GM15510 (cell line): ENCODE results near the gene SERPINE1.

Experiments
- POLR2A ChIP-seq: IDR thresholded peaks from 3 replicates; pipeline ENCODE4 v1.6.1; 2011; ENCODE audit warnings: borderline replicate concordance; ENCODE audit not compliant: insufficient read length; ENCODE audit errors: extremely low read depth

Gene SERPINE1

GRCh38 chr7:101162551-101163278 is 35.8 kb downstream of the SERPINE1 start:
- no peak for TF ChIP-seq POLR2A

DNA sequence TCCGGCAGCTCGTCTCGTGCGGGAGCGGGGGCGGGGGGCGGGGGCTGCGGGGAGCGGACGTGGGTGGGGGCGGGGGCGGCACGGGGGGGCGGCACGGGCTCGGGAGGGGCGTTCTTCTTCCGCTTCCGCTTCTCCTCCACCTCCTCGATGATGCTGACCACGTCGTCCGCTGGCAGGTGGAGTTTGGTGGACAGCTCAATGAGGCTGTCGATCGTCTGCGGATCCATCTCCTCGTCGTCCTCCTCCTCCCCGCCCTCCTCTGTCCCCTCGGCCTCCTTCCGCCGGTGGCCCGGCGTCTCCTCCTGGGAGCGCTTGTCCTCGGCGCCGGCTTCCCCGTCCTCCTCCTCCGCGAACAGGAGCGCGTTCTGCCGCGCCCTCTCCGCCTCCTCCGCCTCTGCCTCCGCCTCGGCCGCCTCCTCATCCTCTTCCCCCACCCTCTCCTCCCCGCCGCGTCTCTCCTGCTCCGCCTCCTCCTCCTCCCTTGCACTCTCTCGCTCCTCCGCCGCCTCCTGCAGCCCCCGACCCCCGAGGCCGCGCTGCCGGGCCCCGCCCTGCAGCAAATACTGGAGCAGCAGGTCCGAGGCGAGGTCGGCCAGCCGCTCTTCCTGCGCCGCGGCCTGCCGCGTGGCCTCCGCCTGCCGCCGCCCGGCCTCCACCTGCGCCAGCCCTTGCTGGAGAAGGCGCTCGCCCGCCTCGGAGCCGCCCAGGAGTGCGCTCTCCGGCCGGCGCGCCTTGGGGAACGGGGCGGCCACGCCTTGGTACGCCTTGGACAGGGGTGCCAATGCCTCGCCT is 36.6 kb downstream of the SERPINE1 start:
- TF ChIP-seq POLR2A: peak; percentile 7

- no peak for TF ChIP-seq POLR2A
These were observed 37.4 kb downstream of the SERPINE1 start for GRCh38 chr7:101164071-101164840.

DNA sequence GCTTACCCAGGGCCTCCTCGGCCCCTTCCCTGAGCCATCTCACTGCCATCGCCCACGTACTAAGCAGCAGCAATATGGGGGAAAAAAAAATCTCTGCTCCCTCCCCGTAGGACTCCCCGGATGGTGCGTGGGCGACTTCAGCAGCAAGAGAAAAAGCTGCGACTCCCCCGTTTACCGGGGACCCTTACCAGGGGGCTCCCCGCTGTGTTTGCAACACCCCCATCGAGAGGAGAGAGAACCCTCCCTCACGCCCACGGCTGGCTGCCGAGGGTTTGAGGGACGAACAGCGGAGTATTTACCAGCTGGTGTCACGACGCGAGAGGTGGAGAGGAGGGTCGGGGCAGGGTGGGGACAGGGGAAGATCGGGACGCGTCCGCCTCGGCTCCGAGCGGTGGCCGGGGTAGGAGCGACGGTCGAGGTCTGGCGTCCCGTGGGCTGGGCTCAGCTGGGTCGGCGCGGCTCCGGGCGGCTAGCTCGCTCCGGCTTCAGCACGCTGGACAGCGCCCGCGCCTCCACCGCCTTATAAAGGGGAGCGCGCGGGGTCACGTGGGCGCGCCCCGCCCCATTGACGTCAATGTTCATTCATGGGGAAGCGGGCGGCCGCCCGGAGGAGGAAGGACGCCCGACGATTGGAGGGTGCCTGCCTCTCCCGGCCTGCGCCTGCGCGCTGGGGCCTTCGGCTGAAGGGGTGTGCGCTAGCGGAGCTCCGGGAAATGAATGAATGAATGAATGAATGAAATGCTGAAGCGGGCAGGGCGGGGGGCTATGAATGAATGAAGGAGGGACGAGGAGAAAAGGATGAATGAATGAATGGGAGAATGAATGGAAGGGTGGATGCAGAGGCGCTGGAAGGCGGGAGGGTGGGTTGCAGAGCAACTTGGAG is 38.4 kb downstream of the SERPINE1 start, which contains the start of gene VGF:
VGF (minus strand) TSS at position 495 of the 883 bp plus-strand sequence. CDS start 726 bp downstream, outside the sequence.
- TF ChIP-seq POLR2A: no peak

DNA sequence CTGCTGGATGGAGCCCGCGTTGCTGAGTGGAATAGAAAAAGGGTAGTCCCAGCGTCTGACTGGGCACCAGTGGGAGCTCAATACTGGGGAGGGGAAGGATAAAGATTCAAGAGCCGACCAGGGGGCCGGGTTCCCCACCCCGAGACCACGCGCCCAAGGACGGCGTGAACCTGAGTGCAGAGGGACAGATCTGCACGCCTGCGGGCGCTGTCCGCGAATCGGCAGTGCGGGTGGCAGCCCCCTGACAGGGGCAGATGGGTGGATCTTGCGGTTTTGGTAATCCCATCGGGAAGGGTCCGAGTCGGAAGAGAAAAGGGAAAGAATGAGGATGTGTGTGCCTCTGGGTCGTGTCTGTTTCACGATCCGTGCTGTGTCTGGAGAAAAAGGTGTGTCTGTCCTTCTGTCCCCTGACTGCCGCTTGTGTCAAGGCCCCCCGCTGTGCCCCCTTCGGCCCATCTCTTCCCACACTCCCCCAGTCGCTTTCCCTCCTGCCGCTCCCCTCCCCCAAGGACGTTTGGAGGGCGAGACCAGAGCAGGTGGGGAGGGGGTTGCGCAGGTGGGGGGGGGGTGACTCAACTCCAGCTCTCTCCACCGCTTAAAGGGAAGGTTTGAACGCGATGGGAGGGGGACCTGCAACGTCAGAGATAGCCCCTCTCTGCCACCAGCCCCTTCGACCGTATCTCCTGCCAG is 39.2 kb downstream of the SERPINE1 start:
- TF ChIP-seq POLR2A: no peak

GRCh38 chr7:101166648-101166908 is 39.7 kb downstream of the SERPINE1 start:
- TF ChIP-seq POLR2A: no peak

DNA sequence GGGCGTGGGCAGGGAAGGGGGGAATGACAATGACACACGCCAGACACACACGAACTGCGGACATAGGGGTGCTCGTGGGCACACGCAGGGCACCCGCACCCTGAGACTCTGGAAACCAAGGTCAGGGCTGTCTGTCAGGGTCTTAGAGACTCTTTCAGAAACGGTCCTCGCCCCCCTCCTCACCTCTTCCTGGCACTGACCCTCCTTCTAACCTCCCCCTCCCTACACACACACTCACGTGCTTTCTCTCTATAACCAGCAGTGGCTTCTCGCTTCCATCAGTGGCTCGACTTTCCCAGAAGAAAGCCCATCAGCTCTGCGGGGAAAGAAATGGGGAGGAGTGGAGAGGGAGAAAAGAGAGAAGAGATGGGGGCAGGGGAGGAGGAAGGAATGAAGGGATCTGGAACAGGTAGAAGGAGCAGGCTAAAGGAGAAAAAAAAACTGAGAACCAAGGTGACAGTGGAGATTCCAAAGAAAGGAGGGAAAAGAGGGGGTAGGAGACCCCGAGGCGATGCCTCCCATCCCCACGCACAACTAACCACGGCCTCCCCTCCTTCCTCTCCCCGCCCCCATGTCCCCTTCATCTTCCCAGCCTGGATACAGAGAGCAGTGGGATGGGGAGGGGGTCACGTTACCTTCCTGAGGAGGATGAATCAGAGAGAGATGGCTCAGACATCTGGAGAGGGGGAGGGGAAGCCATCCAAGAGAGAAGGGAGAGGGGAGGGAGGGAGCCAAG is 40.2 kb downstream of the SERPINE1 start:
- no peak for TF ChIP-seq POLR2A

GRCh38 chr7:101167645-101168411 is 40.9 kb downstream of the SERPINE1 start:
- no peak for TF ChIP-seq POLR2A

DNA sequence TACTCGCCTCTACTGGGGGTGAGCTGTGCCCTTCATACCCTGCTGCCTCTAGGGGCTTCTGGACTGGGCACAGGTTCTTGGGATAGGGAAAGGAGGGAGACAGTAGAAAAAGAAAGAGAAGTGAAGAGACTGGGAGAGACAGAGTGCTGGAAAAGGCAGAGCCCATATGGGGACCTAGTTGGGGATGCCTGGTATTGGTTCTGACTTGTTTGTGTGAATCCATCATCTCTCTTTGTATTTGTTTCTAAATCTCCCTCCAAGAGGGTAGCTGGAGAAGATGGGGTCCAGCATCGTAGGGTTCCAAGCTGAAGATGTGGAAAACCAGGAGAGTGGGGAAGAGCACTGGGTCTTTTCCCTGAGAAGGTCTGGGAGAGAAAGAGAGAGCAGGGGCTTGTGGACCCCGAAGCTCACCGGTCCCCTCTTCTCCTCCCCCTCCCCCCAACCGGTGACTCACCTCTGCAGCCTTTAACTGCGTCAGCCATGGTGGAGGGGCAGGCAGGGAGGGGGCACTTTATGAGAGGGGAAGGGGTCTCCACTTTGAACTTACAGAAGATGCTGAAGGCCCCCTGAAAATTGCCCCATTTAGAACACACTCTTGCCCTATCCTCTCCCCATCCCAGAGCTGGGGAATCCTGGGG is 41.6 kb downstream of the SERPINE1 start:
- TF ChIP-seq POLR2A: no peak

GRCh38 chr7:101169110-101169837 is 42.4 kb downstream of the SERPINE1 start:
- TF ChIP-seq POLR2A: no peak

- no peak for TF ChIP-seq POLR2A
These were observed 43.1 kb downstream of the SERPINE1 start for GRCh38 chr7:101169838-101170551.
